ENCODE results near the gene TMEM86A. TPM values are rescaled to one million over a fixed set of nuclear protein-coding genes. Genes with fewer than 3 reads are reported as not detected.
"Not testable (repeated sequence)": the region's sequence is repeated elsewhere in the genome, so short reads cannot be mapped to it uniquely, and the experiment has no call there.

Gene TMEM86A, protein sequence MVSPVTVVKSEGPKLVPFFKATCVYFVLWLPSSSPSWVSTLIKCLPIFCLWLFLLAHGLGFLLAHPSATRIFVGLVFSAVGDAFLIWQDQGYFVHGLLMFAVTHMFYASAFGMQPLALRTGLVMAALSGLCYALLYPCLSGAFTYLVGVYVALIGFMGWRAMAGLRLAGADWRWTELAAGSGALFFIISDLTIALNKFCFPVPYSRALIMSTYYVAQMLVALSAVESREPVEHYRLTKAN
- total RNA-seq (2014; rRNA removed; shearing (Covaris generic)) = 0.70 and 1.5 TPM in 2 replicates

- peak; percentile 99 for DNase-seq
- peak within 1 kb of the TSS; percentile 52 for H3K4me3 ChIP-seq (ENCODE audit: insufficient read depth, low read depth, low read length)
- H3K27me3 ChIP-seq (ENCODE audit: control insufficient read depth, insufficient read depth, low read length) = peaks cover 27% of the 10 kb centered on the region; the same call in 1 of the 2 replicates
- H3K36me3 ChIP-seq (replicated peaks; ENCODE audit: control insufficient read depth, insufficient read depth, low read length) = no peaks in the 10 kb centered on the region
These were observed at the start of gene TMEM86A for GRCh38 chr11:18698341-18699268. Gene TMEM86A (plus strand): TSS chr11:18698779. CDS start chr11:18698887, 108 bp downstream.

DNA sequence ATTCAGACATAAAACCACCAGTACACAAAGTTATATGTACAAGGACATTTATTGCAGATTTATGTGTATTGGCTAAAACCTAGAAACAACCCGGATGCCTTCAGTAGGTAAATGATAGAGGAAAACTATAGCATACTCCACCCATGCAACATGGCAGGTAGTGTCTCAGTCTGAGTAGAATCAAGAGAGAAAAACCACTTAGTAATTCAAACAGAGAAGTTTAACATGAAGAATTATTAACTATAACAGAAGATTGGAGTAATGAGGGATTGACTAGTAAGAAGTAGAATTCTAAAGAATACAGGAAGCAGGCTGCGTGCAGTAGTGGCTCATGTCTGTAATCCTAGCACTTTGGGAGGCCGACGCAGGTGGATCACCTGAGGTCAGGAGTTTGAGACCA lies 48.2 kb upstream of the TMEM86A start:
- Histone ChIP-seq H3K27me3 (ENCODE audit: control insufficient read depth, insufficient read depth, low read length) (no peaks in the 10 kb centered on the region), H3K4me3 (ENCODE audit: insufficient read depth, low read depth, low read length) (no peak overlapping the region), H3K36me3 (replicated peaks; ENCODE audit: control insufficient read depth, insufficient read depth, low read length) (no peaks in the 10 kb centered on the region)
- DNase-seq = no peak

DNA sequence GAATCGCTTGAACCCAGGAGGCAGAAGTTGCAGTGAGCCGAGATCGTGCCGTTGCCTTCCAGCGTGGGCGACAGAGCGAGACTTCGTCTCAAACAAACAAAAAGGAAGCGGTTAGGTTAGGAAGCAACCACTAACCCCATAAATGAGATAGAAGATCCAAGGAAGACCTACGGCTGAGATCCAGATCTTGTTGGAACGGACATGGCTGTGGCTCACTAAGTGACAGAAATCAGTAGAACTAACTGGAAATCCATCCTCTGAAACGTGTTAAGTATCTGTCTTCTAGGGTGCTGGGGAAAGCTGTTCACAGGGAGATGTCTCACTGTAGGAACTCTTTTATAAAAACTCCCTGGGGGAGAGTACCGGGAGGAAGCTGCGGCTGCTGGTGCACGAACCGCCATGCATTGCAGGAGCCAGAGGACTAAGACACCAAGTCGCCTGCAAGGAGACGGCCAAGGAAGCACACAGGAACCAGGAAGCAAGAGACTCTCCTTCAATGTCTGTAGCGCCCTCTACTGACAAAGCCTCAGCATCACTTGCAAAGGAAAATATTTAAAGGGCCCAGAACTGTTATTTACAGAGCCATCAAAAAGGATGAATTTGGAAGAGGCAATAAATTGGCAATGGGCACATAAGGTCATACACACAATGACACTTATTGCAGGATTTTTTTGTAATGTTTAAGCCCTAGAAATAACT lies 47.6 kb upstream of the TMEM86A start:
- no peaks in the 10 kb centered on the region for H3K36me3 ChIP-seq (replicated peaks; ENCODE audit: control insufficient read depth, insufficient read depth, low read length)
- peak; percentile 73 for DNase-seq
- no peak overlapping the region for H3K4me3 ChIP-seq (ENCODE audit: insufficient read depth, low read depth, low read length)

GRCh38 chr11:18657673-18658072 lies 40.9 kb upstream of the TMEM86A start:
- no peak for DNase-seq
- no peaks in the 10 kb centered on the region for H3K36me3 ChIP-seq (replicated peaks; ENCODE audit: control insufficient read depth, insufficient read depth, low read length)
- no peaks in the 10 kb centered on the region; the same call in 1 of the 2 replicates for H3K27me3 ChIP-seq (ENCODE audit: control insufficient read depth, insufficient read depth, low read length)
- no peak overlapping the region for H3K4me3 ChIP-seq (ENCODE audit: insufficient read depth, low read depth, low read length)

More for the DNA sequence above, 47.6 kb upstream of the TMEM86A start:
- no peaks in the 10 kb centered on the region for H3K27me3 ChIP-seq (ENCODE audit: control insufficient read depth, insufficient read depth, low read length)

GRCh38 chr11:18665353-18665872 lies 33.2 kb upstream of the TMEM86A start:
- H3K4me3 ChIP-seq (ENCODE audit: insufficient read depth, low read depth, low read length); DNase-seq; H3K27me3 ChIP-seq (ENCODE audit: control insufficient read depth, insufficient read depth, low read length); H3K36me3 ChIP-seq (replicated peaks; ENCODE audit: control insufficient read depth, insufficient read depth, low read length): not testable (repeated sequence)

DNA sequence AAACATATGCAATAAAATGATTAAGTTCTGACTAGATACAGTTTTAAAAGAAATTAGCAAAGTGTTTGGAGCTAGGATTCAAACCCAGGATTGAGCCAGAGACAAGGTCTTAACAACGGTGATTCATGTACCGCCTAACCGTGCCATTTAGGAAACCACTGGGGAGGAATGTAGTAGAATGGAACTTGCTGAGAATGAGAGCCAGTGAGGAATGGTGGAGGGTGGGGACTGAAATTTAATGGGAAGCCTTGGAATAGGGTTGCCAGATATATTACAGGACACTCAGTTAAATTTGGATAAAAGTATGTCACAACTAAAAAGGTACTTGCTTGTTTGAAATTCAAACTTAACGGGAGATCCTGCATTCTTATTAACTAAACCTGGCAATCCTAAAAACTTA lies 30.4 kb upstream of the TMEM86A start:
- Histone ChIP-seq H3K27me3 (ENCODE audit: control insufficient read depth, insufficient read depth, low read length) (no peaks in the 10 kb centered on the region), H3K36me3 (replicated peaks; ENCODE audit: control insufficient read depth, insufficient read depth, low read length) (no peaks in the 10 kb centered on the region), H3K4me3 (ENCODE audit: insufficient read depth, low read depth, low read length) (no peak overlapping the region)
- no peak for DNase-seq

DNA sequence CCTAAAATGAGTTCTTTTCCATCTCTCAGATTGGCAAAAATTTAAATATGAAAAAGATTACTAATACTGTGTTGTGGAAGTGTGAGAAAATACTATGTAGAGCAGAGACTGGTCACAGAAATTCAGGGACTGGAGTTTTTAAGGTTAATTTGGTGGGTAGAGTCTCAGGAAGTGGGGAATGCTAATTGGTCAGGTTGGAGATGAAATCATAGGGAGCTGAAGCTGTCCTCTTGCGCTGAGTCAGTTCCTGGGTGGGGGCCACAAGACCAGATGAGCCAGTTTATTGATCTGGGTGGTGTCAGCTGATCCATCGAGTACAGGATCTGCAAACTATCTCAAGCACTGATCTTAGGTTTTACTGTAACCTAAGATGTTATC lies 29.4 kb upstream of the TMEM86A start:
- Histone ChIP-seq H3K36me3 (replicated peaks; ENCODE audit: control insufficient read depth, insufficient read depth, low read length) (no peaks in the 10 kb centered on the region), H3K4me3 (ENCODE audit: insufficient read depth, low read depth, low read length) (no peak overlapping the region), H3K27me3 (ENCODE audit: control insufficient read depth, insufficient read depth, low read length) (no peaks in the 10 kb centered on the region)
- no peak for DNase-seq

- Histone ChIP-seq H3K27me3 (ENCODE audit: control insufficient read depth, insufficient read depth, low read length) (no peaks in the 10 kb centered on the region), H3K36me3 (replicated peaks; ENCODE audit: control insufficient read depth, insufficient read depth, low read length) (no peaks in the 10 kb centered on the region), H3K4me3 (ENCODE audit: insufficient read depth, low read depth, low read length) (no peak overlapping the region)
- DNase-seq = peak; percentile 53
These were observed 28.9 kb upstream of the TMEM86A start for GRCh38 chr11:18669711-18670110.

DNA sequence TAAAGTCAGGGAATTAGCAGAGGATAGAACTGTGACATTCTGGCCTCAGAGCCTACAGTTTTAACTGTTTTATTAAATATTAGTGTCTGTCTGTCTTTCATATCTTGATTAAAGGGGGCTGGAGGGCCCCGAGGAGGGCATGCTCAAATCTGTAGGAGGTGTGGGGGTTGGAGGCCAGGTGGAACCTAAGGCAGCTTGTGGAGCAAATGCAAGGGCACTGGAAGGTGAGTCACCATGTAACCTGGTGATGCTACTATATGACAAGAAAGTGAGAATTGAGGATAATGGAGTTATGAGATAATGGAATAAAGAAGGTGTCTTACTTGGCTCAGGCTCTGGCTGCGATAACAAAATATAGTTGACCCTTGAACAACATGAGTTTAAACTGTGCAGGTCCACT lies 27.3 kb upstream of the TMEM86A start:
- no peak overlapping the region for H3K4me3 ChIP-seq (ENCODE audit: insufficient read depth, low read depth, low read length)
- no peaks in the 10 kb centered on the region for H3K36me3 ChIP-seq (replicated peaks; ENCODE audit: control insufficient read depth, insufficient read depth, low read length)
- no peaks in the 10 kb centered on the region for H3K27me3 ChIP-seq (ENCODE audit: control insufficient read depth, insufficient read depth, low read length)
- no peak for DNase-seq

- H3K36me3 ChIP-seq (replicated peaks; ENCODE audit: control insufficient read depth, insufficient read depth, low read length); DNase-seq; H3K27me3 ChIP-seq (ENCODE audit: control insufficient read depth, insufficient read depth, low read length); H3K4me3 ChIP-seq (ENCODE audit: insufficient read depth, low read depth, low read length): not testable (repeated sequence)
These were observed 26.4 kb upstream of the TMEM86A start for GRCh38 chr11:18672209-18672608.

- Histone ChIP-seq H3K36me3 (replicated peaks; ENCODE audit: control insufficient read depth, insufficient read depth, low read length) (no peaks in the 10 kb centered on the region), H3K27me3 (ENCODE audit: control insufficient read depth, insufficient read depth, low read length) (no peaks in the 10 kb centered on the region), H3K4me3 (ENCODE audit: insufficient read depth, low read depth, low read length) (no peak overlapping the region)
- no peak for DNase-seq
These were observed 21.8 kb upstream of the TMEM86A start for GRCh38 chr11:18676803-18677202.

DNA sequence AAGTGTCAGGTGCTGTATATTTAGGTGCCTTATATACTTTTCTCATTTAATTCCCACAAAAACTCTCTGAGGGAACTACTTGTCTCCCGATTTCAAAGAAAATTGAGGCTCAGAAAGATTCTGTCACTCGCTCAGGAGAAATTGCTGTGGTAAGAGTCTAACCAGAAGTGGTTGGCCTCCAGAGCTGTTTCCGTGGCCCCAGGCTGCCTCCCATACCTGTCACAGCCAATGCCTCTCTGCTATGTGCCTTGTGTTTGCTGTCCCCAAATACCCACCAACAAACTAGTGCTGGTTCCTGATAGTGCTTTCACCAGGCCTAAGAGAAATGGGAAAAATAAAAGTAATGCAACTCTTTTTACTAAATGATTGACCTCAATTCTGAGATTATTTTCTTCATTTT lies 21.0 kb upstream of the TMEM86A start:
- DNase-seq = no peak

GRCh38 chr11:18681949-18682348 lies 16.6 kb upstream of the TMEM86A start:
- not testable (repeated sequence) for DNase-seq; H3K36me3 ChIP-seq (replicated peaks; ENCODE audit: control insufficient read depth, insufficient read depth, low read length); H3K4me3 ChIP-seq (ENCODE audit: insufficient read depth, low read depth, low read length); H3K27me3 ChIP-seq (ENCODE audit: control insufficient read depth, insufficient read depth, low read length)

More for the DNA sequence above, 21.0 kb upstream of the TMEM86A start:
- no peaks in the 10 kb centered on the region for H3K36me3 ChIP-seq (replicated peaks; ENCODE audit: control insufficient read depth, insufficient read depth, low read length)
- no peak overlapping the region for H3K4me3 ChIP-seq (ENCODE audit: insufficient read depth, low read depth, low read length)
- no peaks in the 10 kb centered on the region for H3K27me3 ChIP-seq (ENCODE audit: control insufficient read depth, insufficient read depth, low read length)

- no peaks in the 10 kb centered on the region for H3K36me3 ChIP-seq (replicated peaks; ENCODE audit: control insufficient read depth, insufficient read depth, low read length)
- no peaks in the 10 kb centered on the region for H3K27me3 ChIP-seq (ENCODE audit: control insufficient read depth, insufficient read depth, low read length)
- no peak overlapping the region for H3K4me3 ChIP-seq (ENCODE audit: insufficient read depth, low read depth, low read length)
- no peak for DNase-seq
These were observed 16.1 kb upstream of the TMEM86A start for GRCh38 chr11:18682466-18682865.

All from H7 (cell line).